Measurements from ENCODE around the gene ITPR2.

ITPR2 gene

DNA sequence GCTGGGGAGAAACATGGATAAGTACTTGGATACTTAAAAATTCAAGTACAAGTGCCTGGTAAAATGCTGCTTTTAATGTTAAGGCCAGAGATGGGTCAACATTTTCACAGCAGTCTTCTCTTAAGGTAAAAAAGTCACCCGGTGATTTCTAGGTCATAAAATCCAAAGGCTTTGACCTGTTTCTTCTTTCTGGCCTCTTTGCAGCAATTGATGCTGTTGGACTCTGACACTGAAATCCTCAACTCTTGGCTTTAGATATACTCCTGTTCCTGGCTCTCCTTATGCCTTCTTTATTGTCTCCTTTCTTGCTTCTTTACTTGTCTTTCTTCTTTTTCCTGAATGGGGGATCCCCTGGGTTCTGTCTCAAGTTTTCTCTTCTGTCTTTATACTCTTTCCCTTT lies 448.5 kb downstream of the ITPR2 start:
- no peak overlapping the region for H3K4me3 ChIP-seq (ENCODE audit: low read depth, low read length)
- TF ChIP-seq CTCF (IDR thresholded peaks at IDR 0.05; ENCODE audit: borderline replicate concordance, insufficient read depth, low read depth, low read length): no peak

DNA sequence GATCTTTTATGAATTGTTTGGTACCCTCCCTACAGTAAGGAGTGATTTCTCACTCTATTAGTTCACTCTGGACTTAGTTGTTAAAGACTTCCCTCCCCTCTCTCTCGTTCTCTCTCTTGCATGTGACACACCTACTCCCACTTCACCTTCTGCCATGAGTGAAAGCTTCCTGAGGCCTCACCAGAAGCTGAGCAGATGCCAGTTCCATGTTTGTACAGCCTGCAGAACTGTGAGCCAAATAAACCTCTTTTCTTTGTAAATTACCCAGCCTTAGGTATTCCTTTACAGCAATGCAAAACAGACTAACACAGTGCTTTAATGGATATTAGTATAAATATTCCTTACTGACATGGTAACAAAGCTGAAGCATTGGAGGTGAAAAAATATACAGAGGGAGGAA lies 450.0 kb downstream of the ITPR2 start:
- TF ChIP-seq CTCF (IDR thresholded peaks at IDR 0.05; ENCODE audit: borderline replicate concordance, insufficient read depth, low read depth, low read length): no peak
- H3K4me3 ChIP-seq (ENCODE audit: low read depth, low read length): no peak overlapping the region

GRCh38 chr12:26380897-26381296 lies 452.1 kb downstream of the ITPR2 start:
- no peak overlapping the region for H3K4me3 ChIP-seq (ENCODE audit: low read depth, low read length)
- no peak for TF ChIP-seq CTCF (IDR thresholded peaks at IDR 0.05; ENCODE audit: borderline replicate concordance, insufficient read depth, low read depth, low read length)

DNA sequence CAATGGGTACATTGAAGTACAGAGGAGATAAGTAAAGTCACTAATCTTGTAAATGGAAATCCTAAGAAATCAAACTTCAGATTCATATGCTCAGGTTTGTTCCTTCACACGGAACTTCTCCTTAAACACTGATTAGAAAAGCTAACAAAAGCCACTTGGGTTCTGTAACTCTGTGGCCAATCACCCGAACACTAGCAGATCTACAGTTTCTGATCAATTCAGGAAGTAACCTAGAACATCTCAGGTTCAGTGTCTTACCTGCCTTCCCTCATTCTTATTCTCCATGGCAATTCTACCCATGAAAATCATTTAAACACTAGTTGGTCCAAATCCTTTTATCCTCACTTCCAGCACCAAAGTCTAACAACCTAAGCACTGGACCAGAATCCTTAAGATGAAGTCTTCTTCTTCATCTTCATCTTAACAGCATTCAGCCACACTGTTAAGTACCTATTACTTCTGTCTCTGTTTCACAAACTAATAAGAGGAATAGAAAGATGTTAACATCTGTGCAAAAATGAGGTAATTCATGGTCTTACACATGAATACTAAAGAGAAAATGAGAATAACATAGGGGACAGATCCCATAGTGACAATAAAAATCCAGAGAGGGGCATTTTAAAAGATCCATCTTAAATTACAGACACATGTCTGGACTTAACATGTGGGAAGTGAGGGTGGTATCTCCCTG lies 453.1 kb downstream of the ITPR2 start:
- no peak for TF ChIP-seq CTCF (IDR thresholded peaks at IDR 0.05; ENCODE audit: borderline replicate concordance, insufficient read depth, low read depth, low read length)
- no peak overlapping the region for H3K4me3 ChIP-seq (ENCODE audit: low read depth, low read length)

DNA sequence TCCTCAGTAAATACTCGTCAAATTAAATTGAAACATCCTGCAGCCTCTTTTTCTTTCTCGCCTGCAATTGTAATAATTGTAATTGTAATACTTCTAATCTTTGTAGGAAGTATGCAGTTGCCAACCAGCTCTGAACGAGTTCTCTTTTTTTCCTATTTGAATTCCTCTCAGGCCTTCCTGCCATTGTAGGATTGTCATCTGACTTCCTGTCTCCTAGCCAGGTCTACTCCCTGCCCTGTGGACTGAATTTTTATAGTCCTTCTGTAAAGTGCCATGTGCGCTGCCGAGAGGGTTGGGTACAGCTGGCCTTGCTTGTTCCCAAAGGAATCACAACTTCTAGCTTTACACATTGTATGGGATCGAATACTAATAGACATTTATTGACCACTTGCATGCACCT lies 454.3 kb downstream of the ITPR2 start:
- no peak overlapping the region for H3K4me3 ChIP-seq (ENCODE audit: low read depth, low read length)
- no peak for TF ChIP-seq CTCF (IDR thresholded peaks at IDR 0.05; ENCODE audit: borderline replicate concordance, insufficient read depth, low read depth, low read length)

DNA sequence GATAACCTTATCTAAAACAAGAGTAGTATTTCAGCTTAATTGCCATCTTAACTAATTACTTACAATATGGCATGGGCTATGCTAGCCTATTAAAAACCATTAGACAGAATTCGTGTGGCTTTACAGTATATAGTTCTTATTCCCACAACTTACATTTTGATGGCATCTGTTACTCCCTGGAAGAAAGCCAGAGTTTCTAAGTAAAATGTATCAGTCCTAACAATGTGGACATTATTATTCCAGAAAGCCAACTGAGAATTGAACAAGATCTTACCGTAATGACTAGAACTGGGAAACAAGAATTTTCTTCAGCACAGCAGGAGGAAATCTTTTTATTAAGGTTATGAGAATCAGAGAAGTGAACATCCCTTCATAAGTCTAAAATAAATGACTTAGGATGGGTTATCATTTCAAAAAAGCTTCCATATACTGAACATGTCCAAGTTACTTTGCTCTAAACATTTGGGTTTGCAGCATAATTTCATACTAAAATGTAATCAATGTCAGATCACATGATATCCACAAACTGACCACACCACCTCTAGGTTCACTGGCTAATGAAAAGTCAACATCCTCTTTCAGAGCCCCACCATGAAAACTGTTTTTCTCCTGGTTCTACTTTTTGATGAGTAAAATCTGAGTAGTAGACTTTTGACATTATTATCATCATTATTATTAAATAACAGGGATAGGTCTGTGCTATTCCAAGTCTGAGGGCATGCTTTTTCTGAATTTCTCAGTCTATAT lies 457.9 kb downstream of the ITPR2 start:
- H3K4me3 ChIP-seq (ENCODE audit: low read depth, low read length): no peak overlapping the region
- TF ChIP-seq CTCF (IDR thresholded peaks at IDR 0.05; ENCODE audit: borderline replicate concordance, insufficient read depth, low read depth, low read length): no peak

Measured in GM12875 (cell line).